WTC11 (cell line): ENCODE data around the gene PITPNM1. TPM values are rescaled to one million over a fixed set of nuclear protein-coding genes. Genes with fewer than 3 reads are reported as not detected.
"Not testable (repeated sequence)": the region's sequence is repeated elsewhere in the genome, so short reads cannot be mapped to it uniquely, and the experiment has no call there.

Experiments used
- ATAC-seq: fragments of 200-7000 bp; cut with Tn5 transposase; 2 replicates; pipeline ENCODE4 v1.10.0; 2021; ENCODE audit warnings: mild to moderate bottlenecking, moderate library complexity
- CTCF ChIA-PET: fragments of 300-600 bp; sonication (Branson Sonifier 250); formaldehyde crosslinking; loops from one replicate; lab custom pipeline; 2021; ENCODE audit warnings: antibody characterized with exemption; lab: Charles Lee
- POLR2A ChIA-PET: fragments of 350-600 bp; sonication (Branson Sonifier 250); formaldehyde crosslinking; loops from one replicate; lab custom pipeline; 2021; ENCODE audit warnings: antibody characterized with exemption; lab: Charles Lee
- DNase-seq: peaks from one replicate; pipeline ENCODE4 v3.0.0; 2021; ENCODE audit warnings: low spot score
- H3K27ac Mint-ChIP-seq: 2 replicates; pipeline ENCODE4 v1.8.0; 2021; ENCODE audit warnings: mixed read lengths
- H3K27me3 Mint-ChIP-seq: 2 replicates; pipeline ENCODE4 v1.8.0; 2021; ENCODE audit warnings: low read depth, mild to moderate bottlenecking, moderate library complexity, mixed read lengths
- H3K36me3 Mint-ChIP-seq: 2 replicates; pipeline ENCODE4 v1.8.0; 2021; ENCODE audit warnings: mixed read lengths
- H3K4me1 Mint-ChIP-seq: 2 replicates; pipeline ENCODE4 v1.8.0; 2022; ENCODE audit warnings: mixed read lengths
- H3K4me3 Mint-ChIP-seq: 2 replicates; pipeline ENCODE4 v1.8.0; 2021; ENCODE audit warnings: mild to moderate bottlenecking, moderate library complexity, mixed read lengths
- H3K9me3 Mint-ChIP-seq: 2 replicates; pipeline ENCODE4 v1.8.0; 2021; ENCODE audit warnings: mixed read lengths
- FOXP1 ChIP-seq: sonication (generic); formaldehyde crosslinking; IDR thresholded peaks from 2 replicates; pipeline ENCODE4 v1.8.0; 2022; ENCODE audit warnings: missing genetic modification reagents, mild to moderate bottlenecking, moderate library complexity, borderline replicate concordance
- KAT7 ChIP-seq: sonication (generic); formaldehyde crosslinking; IDR thresholded peaks from 2 replicates; pipeline ENCODE4 v1.8.1; 2023; ENCODE audit warnings: missing genetic modification reagents, mild to moderate bottlenecking, borderline replicate concordance
- NR2C2 ChIP-seq: sonication (generic); formaldehyde crosslinking; IDR thresholded peaks from 2 replicates; pipeline ENCODE4 v1.8.0; 2022; ENCODE audit warnings: mild to moderate bottlenecking, missing genetic modification reagents
- ZNF121 ChIP-seq: sonication (generic); formaldehyde crosslinking; IDR thresholded peaks from 2 replicates; pipeline ENCODE4 v1.8.0; 2023; ENCODE audit warnings: missing genetic modification reagents
- ZNF232 ChIP-seq: sonication (generic); formaldehyde crosslinking; IDR thresholded peaks from 2 replicates; pipeline ENCODE4 v1.8.0; 2022; ENCODE audit warnings: mild to moderate bottlenecking, missing genetic modification reagents
- total RNA-seq: library from RNA; stranded (reverse); gene quantifications from 3 replicates; pipeline ENCODE4 v1.2.3, GENCODE V29; 2021
- TF ChIP-seq, protein P1 (sequence below): sonication (generic); formaldehyde crosslinking; IDR thresholded peaks from 2 replicates; pipeline ENCODE4 v1.8.0; 2023; ENCODE audit warnings: missing genetic modification reagents, mild to moderate bottlenecking, borderline replicate concordance
- TF ChIP-seq, protein P2 (sequence below): sonication (generic); formaldehyde crosslinking; IDR thresholded peaks from 2 replicates; pipeline ENCODE4 v1.8.1; 2023; ENCODE audit warnings: mild to moderate bottlenecking, missing genetic modification reagents, moderate library complexity
- TF ChIP-seq, protein P3 (sequence below): sonication (generic); formaldehyde crosslinking; IDR thresholded peaks from 2 replicates; pipeline ENCODE4 v1.8.1; 2023; ENCODE audit warnings: mild to moderate bottlenecking, moderate library complexity, missing genetic modification reagents
- TF ChIP-seq, protein P4 (sequence below): sonication (generic); formaldehyde crosslinking; conservative IDR thresholded peaks from 2 replicates; pipeline ENCODE4 v1.8.1; 2023; ENCODE audit warnings: mild to moderate bottlenecking, low read depth, missing genetic modification reagents, moderate library complexity
- TF ChIP-seq, protein P5 (sequence below): sonication (generic); formaldehyde crosslinking; IDR thresholded peaks from 2 replicates; pipeline ENCODE4 v1.8.1; 2023; ENCODE audit warnings: mild to moderate bottlenecking, missing genetic modification reagents
- TF ChIP-seq, protein P6 (sequence below): fragments of 250-450 bp; sonication (Bioruptor Pico); IDR thresholded peaks from 2 replicates; pipeline ENCODE4 v1.9.0; 2021; ENCODE audit warnings: mild to moderate bottlenecking

The PITPNM1 gene
- total RNA-seq, 1 experiment from 2014 or later, result 55.4 TPM

DNA sequence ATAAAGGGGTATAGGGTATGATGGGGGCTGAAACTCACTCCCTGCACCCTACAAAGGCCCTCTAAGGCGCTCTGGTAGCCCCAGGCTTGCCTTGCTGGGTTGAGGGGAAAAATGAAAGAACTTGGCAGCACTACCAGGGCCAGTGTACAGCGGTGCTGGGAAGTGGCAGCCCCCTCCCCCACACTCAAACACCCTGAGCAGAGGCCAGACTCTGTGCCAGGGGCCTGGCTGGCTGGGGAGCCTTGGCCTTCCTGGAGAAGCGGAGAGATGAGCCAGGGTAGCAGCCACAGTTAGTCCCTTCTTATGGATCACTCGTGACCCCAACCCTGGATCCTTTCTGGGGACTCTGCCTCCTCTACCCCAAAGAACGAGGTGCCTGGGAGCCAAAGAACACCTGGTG lies 38.8 kb downstream of the PITPNM1 start (continued):
- TF ChIP-seq, protein P1, sequence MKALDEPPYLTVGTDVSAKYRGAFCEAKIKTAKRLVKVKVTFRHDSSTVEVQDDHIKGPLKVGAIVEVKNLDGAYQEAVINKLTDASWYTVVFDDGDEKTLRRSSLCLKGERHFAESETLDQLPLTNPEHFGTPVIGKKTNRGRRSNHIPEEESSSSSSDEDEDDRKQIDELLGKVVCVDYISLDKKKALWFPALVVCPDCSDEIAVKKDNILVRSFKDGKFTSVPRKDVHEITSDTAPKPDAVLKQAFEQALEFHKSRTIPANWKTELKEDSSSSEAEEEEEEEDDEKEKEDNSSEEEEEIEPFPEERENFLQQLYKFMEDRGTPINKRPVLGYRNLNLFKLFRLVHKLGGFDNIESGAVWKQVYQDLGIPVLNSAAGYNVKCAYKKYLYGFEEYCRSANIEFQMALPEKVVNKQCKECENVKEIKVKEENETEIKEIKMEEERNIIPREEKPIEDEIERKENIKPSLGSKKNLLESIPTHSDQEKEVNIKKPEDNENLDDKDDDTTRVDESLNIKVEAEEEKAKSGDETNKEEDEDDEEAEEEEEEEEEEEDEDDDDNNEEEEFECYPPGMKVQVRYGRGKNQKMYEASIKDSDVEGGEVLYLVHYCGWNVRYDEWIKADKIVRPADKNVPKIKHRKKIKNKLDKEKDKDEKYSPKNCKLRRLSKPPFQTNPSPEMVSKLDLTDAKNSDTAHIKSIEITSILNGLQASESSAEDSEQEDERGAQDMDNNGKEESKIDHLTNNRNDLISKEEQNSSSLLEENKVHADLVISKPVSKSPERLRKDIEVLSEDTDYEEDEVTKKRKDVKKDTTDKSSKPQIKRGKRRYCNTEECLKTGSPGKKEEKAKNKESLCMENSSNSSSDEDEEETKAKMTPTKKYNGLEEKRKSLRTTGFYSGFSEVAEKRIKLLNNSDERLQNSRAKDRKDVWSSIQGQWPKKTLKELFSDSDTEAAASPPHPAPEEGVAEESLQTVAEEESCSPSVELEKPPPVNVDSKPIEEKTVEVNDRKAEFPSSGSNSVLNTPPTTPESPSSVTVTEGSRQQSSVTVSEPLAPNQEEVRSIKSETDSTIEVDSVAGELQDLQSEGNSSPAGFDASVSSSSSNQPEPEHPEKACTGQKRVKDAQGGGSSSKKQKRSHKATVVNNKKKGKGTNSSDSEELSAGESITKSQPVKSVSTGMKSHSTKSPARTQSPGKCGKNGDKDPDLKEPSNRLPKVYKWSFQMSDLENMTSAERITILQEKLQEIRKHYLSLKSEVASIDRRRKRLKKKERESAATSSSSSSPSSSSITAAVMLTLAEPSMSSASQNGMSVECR (CRISPR knock-in tag), result no peak

DNA sequence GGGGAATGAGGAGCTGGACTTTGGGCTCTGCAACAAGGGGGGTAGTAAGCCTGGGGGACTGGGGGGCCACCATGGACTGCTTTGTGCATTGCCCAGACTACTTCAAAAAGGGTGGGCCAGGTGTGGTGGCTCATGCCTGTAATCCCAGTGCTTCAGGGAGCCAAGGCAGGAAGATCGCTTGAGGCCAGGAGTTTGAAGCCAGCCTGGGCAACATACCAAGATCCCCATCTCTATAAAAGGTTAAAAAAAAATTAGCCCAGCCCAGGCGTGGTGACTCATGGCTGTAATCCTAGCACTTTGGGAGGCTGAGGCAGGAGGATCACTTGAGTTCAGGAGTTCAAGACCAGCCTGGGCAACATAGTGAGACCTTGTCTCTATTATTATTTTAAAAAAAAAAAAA lies 39.6 kb downstream of the PITPNM1 start:
- POLR2A ChIA-PET, result interaction anchor here (0.6 to 1.1 kb wide), 4 partner anchors 92 to 1164 kb away, joined by 3 to 4 read pairs (median 3); partner anchors contain the start of gene POLD4
- not testable (repeated sequence) for H3K36me3 Mint-ChIP-seq, ATAC-seq, H3K9me3 Mint-ChIP-seq, DNase-seq, H3K27me3 Mint-ChIP-seq
- CTCF ChIA-PET, result interaction anchor here (1.0 kb wide), 2 partner anchors 64 to 114 kb away, joined by 3 to 4 read pairs; partner anchors contain the start of gene PPP1CA
- Mint-ChIP-seq H3K27ac (peak overlapping the region; percentile 63), H3K4me3 (peak overlapping the region; percentile 79), H3K4me1 (peaks cover 23% of the 10 kb centered on the region)

DNA sequence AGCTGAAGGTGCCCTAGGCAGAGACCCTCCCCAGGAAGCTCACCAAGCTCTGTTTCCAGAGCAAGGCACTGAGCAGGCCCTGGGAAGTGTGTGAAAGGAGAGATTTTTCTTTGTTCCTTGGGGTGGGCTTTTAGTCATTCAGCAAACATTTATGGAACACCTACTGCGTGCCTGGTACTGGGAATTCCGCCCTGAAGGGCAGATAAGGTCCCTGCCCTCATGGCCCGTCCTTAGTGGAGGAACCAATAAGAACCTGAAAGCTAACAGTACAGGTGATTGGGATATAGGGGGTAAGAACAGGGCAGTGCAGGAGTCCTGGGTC lies 40.0 kb downstream of the PITPNM1 start:
- ATAC-seq, result no peak; the same call in 1 of the 2 replicates
- Mint-ChIP-seq H3K9me3 (no peaks in the 10 kb centered on the region), H3K27me3 (0 out of 2 replicates have a peak, but pooled peaks cover 4% of the 10 kb centered on the region), H3K4me3 (peak overlapping the region; percentile 79), H3K36me3 (no peaks in the 10 kb centered on the region), H3K27ac (peak overlapping the region; percentile 63), H3K4me1 (peaks cover 23% of the 10 kb centered on the region)
- DNase-seq, result no peak
- ChIA-PET CTCF (interaction anchor here (1.0 kb wide), 2 partner anchors 64 to 114 kb away, joined by 3 to 4 read pairs; partner anchors contain the start of gene PPP1CA), POLR2A (interaction anchor here (0.6 to 1.1 kb wide), 4 partner anchors 91 to 1163 kb away, joined by 3 to 4 read pairs (median 3); partner anchors contain the start of gene POLD4)
- TF ChIP-seq ZNF232, result 0 out of 2 replicates have a peak, but pooled peaks have one; percentile 11
- TF ChIP-seq, protein P2, sequence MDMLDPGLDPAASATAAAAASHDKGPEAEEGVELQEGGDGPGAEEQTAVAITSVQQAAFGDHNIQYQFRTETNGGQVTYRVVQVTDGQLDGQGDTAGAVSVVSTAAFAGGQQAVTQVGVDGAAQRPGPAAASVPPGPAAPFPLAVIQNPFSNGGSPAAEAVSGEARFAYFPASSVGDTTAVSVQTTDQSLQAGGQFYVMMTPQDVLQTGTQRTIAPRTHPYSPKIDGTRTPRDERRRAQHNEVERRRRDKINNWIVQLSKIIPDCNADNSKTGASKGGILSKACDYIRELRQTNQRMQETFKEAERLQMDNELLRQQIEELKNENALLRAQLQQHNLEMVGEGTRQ (CRISPR knock-in tag), result no peak
- TF ChIP-seq, protein P3, sequence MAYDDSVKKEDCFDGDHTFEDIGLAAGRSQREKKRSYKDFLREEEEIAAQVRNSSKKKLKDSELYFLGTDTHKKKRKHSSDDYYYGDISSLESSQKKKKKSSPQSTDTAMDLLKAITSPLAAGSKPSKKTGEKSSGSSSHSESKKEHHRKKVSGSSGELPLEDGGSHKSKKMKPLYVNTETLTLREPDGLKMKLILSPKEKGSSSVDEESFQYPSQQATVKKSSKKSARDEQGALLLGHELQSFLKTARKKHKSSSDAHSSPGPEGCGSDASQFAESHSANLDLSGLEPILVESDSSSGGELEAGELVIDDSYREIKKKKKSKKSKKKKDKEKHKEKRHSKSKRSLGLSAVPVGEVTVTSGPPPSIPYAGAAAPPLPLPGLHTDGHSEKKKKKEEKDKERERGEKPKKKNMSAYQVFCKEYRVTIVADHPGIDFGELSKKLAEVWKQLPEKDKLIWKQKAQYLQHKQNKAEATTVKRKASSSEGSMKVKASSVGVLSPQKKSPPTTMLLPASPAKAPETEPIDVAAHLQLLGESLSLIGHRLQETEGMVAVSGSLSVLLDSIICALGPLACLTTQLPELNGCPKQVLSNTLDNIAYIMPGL, result 0 out of 2 replicates have a peak, but pooled peaks have one; percentile 3

DNA sequence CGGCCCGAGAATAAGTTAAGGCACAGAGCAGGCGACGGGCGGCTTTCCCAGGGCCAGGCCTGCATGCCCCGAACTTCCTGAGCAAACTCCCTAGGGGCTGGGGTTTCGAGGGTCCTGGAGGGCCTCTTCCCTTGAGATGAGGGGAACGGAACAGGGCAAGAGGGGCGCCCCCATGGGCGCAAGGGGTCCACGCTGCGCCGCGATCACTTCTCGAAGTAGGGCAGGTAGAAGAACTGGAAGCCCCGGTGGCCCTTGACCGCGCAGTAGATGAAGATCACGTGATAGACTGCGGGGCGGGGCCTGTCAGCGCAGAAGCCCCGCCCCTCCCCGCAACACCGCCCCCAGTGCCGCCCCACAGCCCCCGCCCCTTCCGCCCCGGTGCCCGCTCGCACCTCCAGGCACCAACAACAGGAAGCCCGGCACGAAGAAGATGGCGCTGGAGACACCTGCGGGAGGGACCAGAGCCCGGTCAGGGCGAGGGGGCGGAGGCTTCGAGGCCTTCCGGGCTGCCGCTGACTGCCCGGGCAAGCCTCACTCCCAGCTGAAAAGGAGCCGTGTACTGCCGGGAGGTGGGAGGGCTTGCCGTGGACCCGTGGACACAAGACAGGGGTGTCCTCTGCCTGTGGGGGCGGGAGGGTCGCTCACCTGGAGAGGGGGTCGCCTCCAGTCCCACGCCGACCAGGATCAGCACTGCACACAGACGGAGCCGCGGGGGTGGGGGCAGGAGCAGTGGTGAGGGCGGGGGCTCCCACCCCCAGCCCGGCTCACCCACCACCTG lies 40.6 kb downstream of the PITPNM1 start:
- Mint-ChIP-seq H3K36me3 (no peaks in the 10 kb centered on the region), H3K27me3 (peaks cover 6% of the 10 kb centered on the region; the same call in 1 of the 2 replicates), H3K27ac (0 out of 2 replicates have a peak overlapping the region, but pooled peaks have one; percentile 45), H3K9me3 (no peaks in the 10 kb centered on the region), H3K4me3 (peak overlapping the region; percentile 79), H3K4me1 (peaks cover 23% of the 10 kb centered on the region)
- POLR2A ChIA-PET, result interaction anchor here (0.6 to 1.1 kb wide), 4 partner anchors 91 to 1163 kb away, joined by 3 to 4 read pairs (median 3); partner anchors contain the start of gene POLD4
- CTCF ChIA-PET, result interaction anchor here (1.0 kb wide), 2 partner anchors 63 to 113 kb away, joined by 3 to 4 read pairs; partner anchors contain the start of gene PPP1CA
- ATAC-seq, result peak; percentile 78
- DNase-seq, result peak; percentile 91
- TF ChIP-seq, protein P4, sequence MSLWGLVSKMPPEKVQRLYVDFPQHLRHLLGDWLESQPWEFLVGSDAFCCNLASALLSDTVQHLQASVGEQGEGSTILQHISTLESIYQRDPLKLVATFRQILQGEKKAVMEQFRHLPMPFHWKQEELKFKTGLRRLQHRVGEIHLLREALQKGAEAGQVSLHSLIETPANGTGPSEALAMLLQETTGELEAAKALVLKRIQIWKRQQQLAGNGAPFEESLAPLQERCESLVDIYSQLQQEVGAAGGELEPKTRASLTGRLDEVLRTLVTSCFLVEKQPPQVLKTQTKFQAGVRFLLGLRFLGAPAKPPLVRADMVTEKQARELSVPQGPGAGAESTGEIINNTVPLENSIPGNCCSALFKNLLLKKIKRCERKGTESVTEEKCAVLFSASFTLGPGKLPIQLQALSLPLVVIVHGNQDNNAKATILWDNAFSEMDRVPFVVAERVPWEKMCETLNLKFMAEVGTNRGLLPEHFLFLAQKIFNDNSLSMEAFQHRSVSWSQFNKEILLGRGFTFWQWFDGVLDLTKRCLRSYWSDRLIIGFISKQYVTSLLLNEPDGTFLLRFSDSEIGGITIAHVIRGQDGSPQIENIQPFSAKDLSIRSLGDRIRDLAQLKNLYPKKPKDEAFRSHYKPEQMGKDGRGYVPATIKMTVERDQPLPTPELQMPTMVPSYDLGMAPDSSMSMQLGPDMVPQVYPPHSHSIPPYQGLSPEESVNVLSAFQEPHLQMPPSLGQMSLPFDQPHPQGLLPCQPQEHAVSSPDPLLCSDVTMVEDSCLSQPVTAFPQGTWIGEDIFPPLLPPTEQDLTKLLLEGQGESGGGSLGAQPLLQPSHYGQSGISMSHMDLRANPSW, result no peak
- TF ChIP-seq KAT7 (CRISPR knock-in tag) (no peak), ZNF121 (CRISPR knock-in tag) (no peak), FOXP1 (CRISPR knock-in tag) (no peak), NR2C2 (CRISPR knock-in tag) (no peak)
- TF ChIP-seq, protein P5, sequence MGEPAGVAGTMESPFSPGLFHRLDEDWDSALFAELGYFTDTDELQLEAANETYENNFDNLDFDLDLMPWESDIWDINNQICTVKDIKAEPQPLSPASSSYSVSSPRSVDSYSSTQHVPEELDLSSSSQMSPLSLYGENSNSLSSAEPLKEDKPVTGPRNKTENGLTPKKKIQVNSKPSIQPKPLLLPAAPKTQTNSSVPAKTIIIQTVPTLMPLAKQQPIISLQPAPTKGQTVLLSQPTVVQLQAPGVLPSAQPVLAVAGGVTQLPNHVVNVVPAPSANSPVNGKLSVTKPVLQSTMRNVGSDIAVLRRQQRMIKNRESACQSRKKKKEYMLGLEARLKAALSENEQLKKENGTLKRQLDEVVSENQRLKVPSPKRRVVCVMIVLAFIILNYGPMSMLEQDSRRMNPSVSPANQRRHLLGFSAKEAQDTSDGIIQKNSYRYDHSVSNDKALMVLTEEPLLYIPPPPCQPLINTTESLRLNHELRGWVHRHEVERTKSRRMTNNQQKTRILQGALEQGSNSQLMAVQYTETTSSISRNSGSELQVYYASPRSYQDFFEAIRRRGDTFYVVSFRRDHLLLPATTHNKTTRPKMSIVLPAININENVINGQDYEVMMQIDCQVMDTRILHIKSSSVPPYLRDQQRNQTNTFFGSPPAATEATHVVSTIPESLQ (CRISPR knock-in tag), result no peak
- TF ChIP-seq, protein P6, sequence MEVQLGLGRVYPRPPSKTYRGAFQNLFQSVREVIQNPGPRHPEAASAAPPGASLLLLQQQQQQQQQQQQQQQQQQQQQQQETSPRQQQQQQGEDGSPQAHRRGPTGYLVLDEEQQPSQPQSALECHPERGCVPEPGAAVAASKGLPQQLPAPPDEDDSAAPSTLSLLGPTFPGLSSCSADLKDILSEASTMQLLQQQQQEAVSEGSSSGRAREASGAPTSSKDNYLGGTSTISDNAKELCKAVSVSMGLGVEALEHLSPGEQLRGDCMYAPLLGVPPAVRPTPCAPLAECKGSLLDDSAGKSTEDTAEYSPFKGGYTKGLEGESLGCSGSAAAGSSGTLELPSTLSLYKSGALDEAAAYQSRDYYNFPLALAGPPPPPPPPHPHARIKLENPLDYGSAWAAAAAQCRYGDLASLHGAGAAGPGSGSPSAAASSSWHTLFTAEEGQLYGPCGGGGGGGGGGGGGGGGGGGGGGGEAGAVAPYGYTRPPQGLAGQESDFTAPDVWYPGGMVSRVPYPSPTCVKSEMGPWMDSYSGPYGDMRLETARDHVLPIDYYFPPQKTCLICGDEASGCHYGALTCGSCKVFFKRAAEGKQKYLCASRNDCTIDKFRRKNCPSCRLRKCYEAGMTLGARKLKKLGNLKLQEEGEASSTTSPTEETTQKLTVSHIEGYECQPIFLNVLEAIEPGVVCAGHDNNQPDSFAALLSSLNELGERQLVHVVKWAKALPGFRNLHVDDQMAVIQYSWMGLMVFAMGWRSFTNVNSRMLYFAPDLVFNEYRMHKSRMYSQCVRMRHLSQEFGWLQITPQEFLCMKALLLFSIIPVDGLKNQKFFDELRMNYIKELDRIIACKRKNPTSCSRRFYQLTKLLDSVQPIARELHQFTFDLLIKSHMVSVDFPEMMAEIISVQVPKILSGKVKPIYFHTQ (CRISPR knock-in tag), result no peak
